ENCODE data around the gene EFTUD2.
"Not testable (repeated sequence)": the region's sequence is repeated elsewhere in the genome, so short reads cannot be mapped to it uniquely, and the experiment has no call there.

The EFTUD2 gene

DNA sequence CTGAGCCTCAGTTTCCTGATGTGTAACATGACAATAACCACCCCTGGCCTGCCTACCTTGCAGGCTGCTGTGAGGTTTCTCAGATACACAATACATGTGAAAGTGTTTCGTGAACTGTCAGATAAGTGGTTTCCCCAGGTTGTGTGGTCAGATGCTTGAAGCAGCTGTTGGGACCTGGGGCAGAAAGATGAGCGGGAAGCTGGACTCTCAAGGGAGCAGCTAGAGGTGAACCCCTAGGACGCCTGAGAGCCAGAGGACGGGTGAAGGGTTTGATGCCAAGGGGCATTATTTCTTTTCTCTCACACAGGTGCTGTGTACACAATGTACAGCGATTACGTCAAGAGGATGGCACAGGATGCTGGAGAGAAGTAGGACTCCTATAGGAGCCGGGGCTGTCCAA lies 49.2 kb downstream of the EFTUD2 start:
- no peak for DNase-seq

DNA sequence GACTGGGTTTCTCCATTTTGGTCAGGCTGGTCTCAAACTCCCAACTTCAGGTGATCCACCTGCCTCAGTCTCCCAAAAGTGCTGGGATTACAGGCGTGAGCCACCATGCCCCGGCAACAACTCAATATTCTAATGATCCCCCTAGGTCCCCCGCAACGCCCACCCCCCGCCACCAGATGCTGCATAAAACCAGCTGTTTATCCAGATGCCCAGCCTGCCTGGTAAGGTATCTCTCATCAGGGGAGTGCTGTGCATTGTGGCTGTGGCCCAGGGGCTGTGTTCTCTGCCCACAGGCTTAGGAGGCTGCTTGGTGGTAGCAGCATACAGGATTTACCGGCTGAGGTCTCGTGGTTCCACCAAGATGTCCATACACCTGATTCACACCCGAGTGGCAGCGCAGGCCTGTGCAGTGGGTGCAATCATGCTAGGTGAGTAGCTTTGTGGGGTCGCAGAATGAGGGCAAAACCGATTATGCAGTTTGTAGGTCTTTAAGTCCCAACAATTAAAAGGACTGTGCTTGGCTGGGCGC lies 50.2 kb downstream of the EFTUD2 start:
- DNase-seq, result no peak

DNA sequence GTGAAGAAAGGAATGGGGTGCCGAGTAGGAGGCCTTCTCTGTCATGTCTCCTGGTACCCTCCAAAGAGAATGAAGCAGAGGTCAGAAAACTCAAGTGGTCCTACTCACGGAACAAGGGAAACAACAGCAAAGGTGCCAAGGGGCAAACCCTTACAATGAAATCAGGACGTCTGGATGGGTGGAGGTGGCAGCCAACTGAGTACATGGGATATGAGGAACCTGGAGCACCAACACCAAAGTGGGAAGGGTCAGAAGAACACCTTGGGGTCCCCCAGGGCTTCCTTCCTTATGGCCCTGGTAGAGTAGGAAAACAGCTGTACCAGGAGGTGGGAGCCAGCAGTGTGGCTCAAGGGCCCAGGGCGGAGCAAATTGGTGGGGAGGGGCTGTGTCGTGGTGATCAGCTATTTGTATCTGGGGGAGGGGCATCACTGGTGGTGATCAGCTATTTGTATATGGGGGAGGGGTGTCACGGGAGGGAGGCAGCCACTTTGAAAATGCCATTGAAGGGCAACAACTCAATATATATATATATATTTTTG lies 50.9 kb downstream of the EFTUD2 start:
- no peak for DNase-seq

GRCh38 chr17:44847586-44847985 lies 51.7 kb downstream of the EFTUD2 start, which contains the start of gene HIGD1B:
HIGD1B (plus strand) TSS chr17:44847883; CDS start chr17:44848153, 270 bp downstream.
- DNase-seq, result no peak

GRCh38 chr17:44846206-44846605 lies 53.0 kb downstream of the EFTUD2 start:
- no peak for DNase-seq

DNA sequence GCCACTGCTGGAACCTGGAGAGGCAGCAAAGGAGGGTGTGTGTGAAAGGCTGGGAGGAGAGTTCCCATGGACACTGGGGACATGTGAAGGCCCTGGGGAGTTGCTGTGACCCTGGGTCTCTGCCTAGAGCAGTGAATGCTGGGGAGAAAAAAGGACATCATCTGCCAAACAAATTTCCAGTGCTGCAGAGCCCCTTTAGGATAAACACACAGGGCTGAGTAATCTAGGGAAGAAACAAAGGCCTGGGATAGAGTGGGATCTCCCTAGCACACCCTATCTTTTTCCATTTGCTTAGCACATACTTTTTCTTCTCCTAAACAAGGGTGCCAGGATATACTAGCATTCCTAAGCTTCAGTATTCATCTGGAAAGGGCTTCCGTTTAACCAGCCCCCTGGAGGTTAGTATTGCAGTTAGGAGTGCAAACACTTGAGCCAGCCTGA lies 54.8 kb downstream of the EFTUD2 start:
- no peak for DNase-seq

DNA sequence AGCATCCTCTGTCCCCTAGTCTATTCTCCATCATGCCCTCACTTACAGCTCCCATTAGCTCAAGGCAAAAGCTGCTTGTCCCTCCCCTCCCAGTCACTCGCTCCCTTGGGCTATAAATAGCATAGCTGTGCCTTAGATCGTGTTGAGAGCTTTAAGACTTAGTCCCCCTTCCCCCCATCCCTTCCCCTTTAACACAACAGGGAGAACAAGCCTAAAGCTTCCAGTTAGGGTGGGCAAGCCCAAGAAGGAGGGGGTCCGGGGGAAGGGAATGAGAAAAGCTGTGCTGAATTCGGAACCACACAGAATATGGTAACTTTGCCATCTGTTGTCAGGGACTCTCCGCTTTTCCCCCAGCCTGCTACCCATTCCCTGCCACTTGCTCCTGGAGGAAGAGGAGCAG lies 56.5 kb downstream of the EFTUD2 start:
- no peak for DNase-seq

DNA sequence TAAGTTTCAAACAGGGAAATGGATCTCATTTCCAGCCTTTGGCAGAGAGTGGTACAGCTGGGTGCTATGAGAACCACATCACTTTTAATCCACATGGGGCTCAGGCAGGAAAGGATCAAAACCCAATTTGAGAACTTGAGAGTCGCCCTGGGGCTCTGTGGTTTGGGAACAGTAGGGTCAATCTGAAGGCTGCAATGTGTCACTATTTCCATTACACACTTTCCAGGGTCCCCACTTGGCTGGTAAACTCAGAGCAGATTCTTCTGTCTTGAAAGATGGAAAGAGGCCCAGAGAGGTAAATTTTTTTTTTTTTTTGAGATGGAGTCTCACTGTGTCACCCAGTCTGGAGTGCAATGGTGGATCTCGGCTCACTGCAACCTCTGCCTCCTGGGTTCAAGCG lies 58.3 kb downstream of the EFTUD2 start:
- no peak for DNase-seq

DNA sequence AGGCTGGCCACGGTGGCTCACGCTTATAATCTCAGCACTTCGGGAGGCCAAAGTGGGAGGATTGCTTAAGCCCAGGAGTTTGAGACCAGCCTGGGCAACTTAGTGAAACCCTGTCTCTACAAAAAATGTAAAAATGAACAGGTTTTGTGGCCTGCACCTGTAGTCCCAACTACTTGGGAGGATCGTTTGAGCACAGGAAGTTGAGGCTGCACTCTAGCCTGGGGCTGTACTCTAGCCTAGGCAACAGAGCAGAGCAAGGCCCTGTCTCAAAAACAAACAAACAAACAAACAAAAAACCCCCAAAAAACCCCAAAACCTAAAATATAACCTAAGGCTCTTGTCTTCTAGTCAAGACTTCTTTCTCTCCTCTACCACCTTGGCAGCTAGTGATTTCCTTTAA lies 59.0 kb downstream of the EFTUD2 start:
- DNase-seq, result no peak

- DNase-seq, result no peak
Measured at GRCh38 chr17:44837196-44837595, 62.0 kb downstream of the EFTUD2 start.

- no peak for DNase-seq
Measured at GRCh38 chr17:44832805-44833204, 66.4 kb downstream of the EFTUD2 start.

- no peak for DNase-seq
Measured at GRCh38 chr17:44831371-44831770, 67.9 kb downstream of the EFTUD2 start.

DNA sequence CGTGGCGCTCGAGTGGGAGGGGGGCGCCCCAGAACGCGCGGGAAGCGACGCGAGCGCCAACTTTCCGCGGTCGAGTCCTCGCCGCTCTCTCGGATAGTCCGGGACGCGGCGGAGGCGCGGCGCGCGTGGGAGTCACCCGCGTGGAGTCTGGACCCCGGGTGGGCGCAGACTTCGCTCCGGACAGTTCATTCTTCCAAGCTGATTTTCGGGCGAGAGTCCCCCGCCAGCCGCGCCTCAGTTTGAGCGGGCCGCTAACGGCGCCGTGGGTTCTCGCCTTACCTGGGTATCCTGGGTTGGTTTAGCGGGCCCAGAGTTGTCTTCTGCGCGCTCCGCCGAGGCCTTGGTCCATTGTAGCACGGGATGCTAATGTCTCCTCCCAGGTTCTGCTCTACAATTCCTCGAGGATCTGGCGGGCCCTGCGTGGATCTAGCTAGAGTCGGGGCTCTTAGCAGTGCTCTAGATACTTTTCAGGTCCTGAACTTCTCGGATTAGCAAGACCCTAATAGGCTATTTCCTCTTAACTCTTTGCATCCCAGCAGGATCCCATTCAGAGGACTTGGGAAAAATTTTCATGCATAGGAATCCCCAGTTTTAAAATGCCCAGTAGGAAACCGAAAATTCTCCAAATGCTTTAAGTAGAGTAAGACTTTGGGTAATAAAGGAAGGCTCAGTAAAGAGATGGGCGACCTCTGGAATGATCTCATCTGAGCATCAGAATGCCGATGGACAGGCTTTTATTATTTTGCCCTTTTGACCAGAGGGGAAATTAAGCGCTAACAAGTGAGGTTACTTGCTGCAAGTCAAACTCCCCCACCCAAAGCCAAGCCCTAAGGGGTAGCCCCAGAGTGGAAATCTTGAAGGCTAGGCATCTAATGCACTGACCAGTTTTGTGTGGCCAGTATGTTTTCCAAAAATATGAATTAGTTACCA lies 68.6 kb downstream of the EFTUD2 start:
- peak in 2 of 56 donors; percentile 2 to 56 for DNase-seq

GRCh38 chr17:44829523-44830358 lies 69.5 kb downstream of the EFTUD2 start, which contains the start of gene GJC1:
GJC1 (minus strand) TSS chr17:44830287; CDS start chr17:44805817, 24,470 bp downstream.
- DNase-seq, result peak in 3 of 56 donors; percentile 5 to 56 (median 5)

DNA sequence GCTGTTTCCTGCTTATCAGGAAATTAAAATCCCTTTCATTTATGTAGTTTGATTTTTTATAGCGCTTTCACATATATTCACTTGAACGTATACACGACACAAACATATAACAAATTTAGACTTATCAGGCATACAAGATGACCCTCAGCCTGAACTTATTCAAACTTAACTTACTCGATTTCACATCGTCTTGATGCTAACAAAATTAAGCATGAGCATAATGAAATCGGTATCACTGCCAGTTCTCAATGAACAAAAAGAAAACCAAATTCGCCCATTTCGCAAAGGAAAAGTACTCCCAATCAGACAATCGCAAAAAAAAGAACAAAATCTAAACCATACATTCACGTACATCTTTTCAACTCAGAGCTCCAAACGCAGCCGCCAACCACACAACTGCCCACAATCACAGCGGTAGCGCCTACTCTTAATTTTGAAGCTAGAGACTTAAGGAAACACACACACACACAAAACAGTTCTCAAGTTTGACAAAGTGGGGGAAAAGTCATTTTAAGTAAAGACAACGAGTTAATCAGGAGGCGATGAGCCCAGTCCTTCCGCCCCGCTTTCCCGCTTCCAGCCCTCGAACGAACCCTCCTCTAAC lies 70.2 kb downstream of the EFTUD2 start:
- no peak for DNase-seq

GRCh38 chr17:44827863-44828262 lies 71.4 kb downstream of the EFTUD2 start:
- DNase-seq, result no peak

GRCh38 chr17:44826123-44826790 lies 73.0 kb downstream of the EFTUD2 start:
- no peak for DNase-seq

- DNase-seq, result not testable (repeated sequence)
Measured at GRCh38 chr17:44825236-44825635, 74.0 kb downstream of the EFTUD2 start.

DNA sequence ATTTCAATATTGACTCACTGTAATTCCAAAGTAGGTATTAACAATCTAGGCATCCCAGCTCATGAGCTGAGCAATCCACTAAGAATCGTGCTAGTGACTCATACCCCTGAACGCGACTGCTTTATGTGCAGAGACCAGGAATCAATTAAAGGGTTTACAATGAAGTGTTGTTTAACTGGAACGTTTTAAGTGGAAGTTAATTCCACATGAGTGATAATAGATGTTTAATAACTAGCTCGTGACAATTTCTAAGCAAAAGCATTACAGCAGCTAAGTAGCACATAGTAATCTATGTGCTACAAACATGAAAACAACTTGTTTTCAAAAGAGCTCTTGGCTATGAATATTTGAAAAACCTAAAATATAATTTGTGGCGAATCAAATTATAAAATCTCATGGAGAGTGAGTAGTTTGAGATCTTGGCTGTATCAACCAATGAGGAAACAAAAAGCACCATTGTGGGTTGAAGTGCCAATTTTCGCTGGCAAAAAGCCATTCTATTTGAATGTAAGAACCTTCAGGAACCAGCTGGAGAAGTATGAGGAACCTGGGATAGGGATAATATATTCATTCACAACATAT lies 78.5 kb downstream of the EFTUD2 start:
- DNase-seq, result peak in 3 of 56 donors; percentile 6 to 18 (median 9)

DNA sequence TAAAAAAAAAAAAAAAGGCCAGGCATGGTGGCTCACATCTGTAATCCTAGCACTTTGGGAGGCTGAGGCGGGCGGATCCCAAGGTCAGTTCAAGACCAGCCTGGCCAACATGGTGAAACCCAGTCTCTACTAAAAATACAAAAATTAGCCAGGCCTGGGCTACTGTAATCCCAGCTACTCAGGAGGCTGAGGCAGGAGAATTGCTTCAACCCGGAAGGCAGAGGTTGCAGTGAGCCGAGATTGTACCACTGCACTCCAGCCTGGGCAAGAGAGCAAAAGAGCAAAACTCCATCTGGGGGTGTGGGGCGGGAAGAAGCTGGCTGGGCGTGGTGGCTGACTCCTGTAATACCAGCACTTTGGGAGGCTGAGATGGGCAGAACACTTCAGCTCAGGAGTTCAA lies 80.7 kb downstream of the EFTUD2 start:
- DNase-seq, result not testable (repeated sequence)

Measured in nucleus accumbens (tissue), 56 donors.